SH-SY5Y (cell line): ENCODE measurements around the gene IPMK.

ENCODE experiments used
- GATA2 ChIP-seq: IDR thresholded peaks from 2 replicates; pipeline ENCODE4 v1.6.1; 2011; ENCODE audit warnings: mild to moderate bottlenecking, low read depth, low read length
- GATA3 ChIP-seq: IDR thresholded peaks from 2 replicates; pipeline ENCODE4 v1.6.1; 2011; ENCODE audit warnings: low read depth, mild to moderate bottlenecking, low read length, moderate library complexity

GRCh38 chr10:58225654-58226053 is 42.0 kb downstream of the IPMK start:
- TF ChIP-seq GATA2 (no peak), GATA3 (no peak)
